SK-N-SH treated with all-trans-retinoic acid at 6 μM for 48 hours (cell line): Measurements from ENCODE around the gene NATD1.

ENCODE experiments used
- ATAC-seq: fragments of 200-7000 bp; cut with Tn5 transposase; 3 replicates; pipeline ENCODE4 v1.9.1; 2020; ENCODE audit warnings: mild to moderate bottlenecking, moderate library complexity
- ARNTL ChIP-seq: fragments of 450-650 bp; formaldehyde crosslinking; IDR thresholded peaks from 2 replicates; pipeline ENCODE4 v1.5.0; 2020; ENCODE audit warnings: low read depth, mild to moderate bottlenecking, moderate library complexity, borderline replicate concordance
- BACH2 ChIP-seq: fragments of 250-450 bp; sonication (Bioruptor Pico); IDR thresholded peaks from 2 replicates; pipeline ENCODE4 v1.9.0; 2021; ENCODE audit warnings: mild to moderate bottlenecking, borderline replicate concordance
- CSDC2 ChIP-seq: fragments of 250-450 bp; sonication (Bioruptor Pico); IDR thresholded peaks from 2 replicates; pipeline ENCODE4 v1.5.0; 2020; ENCODE audit warnings: mild to moderate bottlenecking, moderate library complexity
- ESRRG ChIP-seq: fragments of 250-450 bp; sonication (Bioruptor Pico); IDR thresholded peaks from 2 replicates; pipeline ENCODE4 v1.6.1; 2021; ENCODE audit warnings: mild to moderate bottlenecking
- OSR1 ChIP-seq: fragments of 250-450 bp; sonication (Bioruptor Pico); IDR thresholded peaks from 2 replicates; pipeline ENCODE4 v1.8.0; 2022; ENCODE audit warnings: moderate library complexity, mild to moderate bottlenecking, inconsistent platforms
- PPARA ChIP-seq: fragments of 250-450 bp; sonication (Bioruptor Pico); IDR thresholded peaks from 2 replicates; pipeline ENCODE4 v1.5.0; 2020; ENCODE audit warnings: mild to moderate bottlenecking, borderline replicate concordance
- RARB ChIP-seq: fragments of 250-450 bp; sonication (Bioruptor Pico); IDR thresholded peaks from 2 replicates; pipeline ENCODE4 v1.8.0; 2021; ENCODE audit warnings: mild to moderate bottlenecking, moderate library complexity
- SNAI2 ChIP-seq: fragments of 250-450 bp; sonication (Bioruptor Pico); IDR thresholded peaks from 2 replicates; pipeline ENCODE4 v1.5.0; 2020; ENCODE audit warnings: mild to moderate bottlenecking, moderate library complexity
- TCF4 ChIP-seq: fragments of 250-450 bp; sonication (Bioruptor Pico); IDR thresholded peaks from 2 replicates; pipeline ENCODE4 v1.8.0; 2021; ENCODE audit warnings: mild to moderate bottlenecking, moderate library complexity, borderline replicate concordance
- TOX ChIP-seq: fragments of 250-450 bp; sonication (Bioruptor Pico); IDR thresholded peaks from 2 replicates; pipeline ENCODE4 v1.8.0; 2021; ENCODE audit warnings: mild to moderate bottlenecking, moderate library complexity, borderline replicate concordance
- ZC3H10 ChIP-seq: fragments of 250-450 bp; sonication (Bioruptor Pico); IDR thresholded peaks from 2 replicates; pipeline ENCODE4 v1.5.1; 2021; ENCODE audit warnings: mild to moderate bottlenecking, moderate library complexity
- ZFP3 ChIP-seq: fragments of 250-450 bp; sonication (Bioruptor Pico); IDR thresholded peaks from 2 replicates; pipeline ENCODE4 v1.5.0; 2020; ENCODE audit warnings: mild to moderate bottlenecking, moderate library complexity
- ZFP30 ChIP-seq: fragments of 450-650 bp; formaldehyde crosslinking; IDR thresholded peaks from 2 replicates; pipeline ENCODE4 v1.5.0; 2022; ENCODE audit warnings: mild to moderate bottlenecking, moderate library complexity
- ZNF565 ChIP-seq: fragments of 450-650 bp; formaldehyde crosslinking; conservative IDR thresholded peaks from 2 replicates; pipeline ENCODE4 v1.5.0; 2020; ENCODE audit warnings: low read depth, mild to moderate bottlenecking, moderate library complexity
- ZNF70 ChIP-seq: fragments of 450-650 bp; formaldehyde crosslinking; IDR thresholded peaks from 2 replicates; pipeline ENCODE4 v1.5.0; 2020; ENCODE audit warnings: mild to moderate bottlenecking, moderate library complexity
- TF ChIP-seq, protein P1 (sequence below): fragments of 250-450 bp; sonication (Bioruptor Pico); IDR thresholded peaks from 2 replicates; pipeline ENCODE4 v1.5.0; 2020; ENCODE audit warnings: mild to moderate bottlenecking, moderate library complexity
- TF ChIP-seq, protein P2 (sequence below): fragments of 250-450 bp; sonication (Bioruptor Pico); IDR thresholded peaks from 2 replicates; pipeline ENCODE4 v1.5.1; 2021; ENCODE audit warnings: mild to moderate bottlenecking, moderate library complexity
- TF ChIP-seq, protein P3 (sequence below): fragments of 250-450 bp; sonication (Bioruptor Pico); IDR thresholded peaks from 2 replicates; pipeline ENCODE4 v1.8.0; 2020; ENCODE audit warnings: mild to moderate bottlenecking, moderate library complexity, borderline replicate concordance
- TF ChIP-seq, protein P4 (sequence below): fragments of 250-450 bp; sonication (Bioruptor Pico); IDR thresholded peaks from 2 replicates; pipeline ENCODE4 v1.5.1; 2020; ENCODE audit warnings: low read depth, mild to moderate bottlenecking, moderate library complexity
- TF ChIP-seq, protein P5 (sequence below): fragments of 250-450 bp; sonication (Bioruptor Pico); IDR thresholded peaks from 2 replicates; pipeline ENCODE4 v1.8.0; 2021; ENCODE audit warnings: low read depth, mild to moderate bottlenecking, moderate library complexity, borderline replicate concordance

NATD1 gene

GRCh38 chr17:21280081-21280518 lies 26.9 kb upstream of the NATD1 start:
- peak; percentile 68 for ATAC-seq

GRCh38 chr17:21279582-21279981 lies 26.4 kb upstream of the NATD1 start:
- TF ChIP-seq, protein P1, sequence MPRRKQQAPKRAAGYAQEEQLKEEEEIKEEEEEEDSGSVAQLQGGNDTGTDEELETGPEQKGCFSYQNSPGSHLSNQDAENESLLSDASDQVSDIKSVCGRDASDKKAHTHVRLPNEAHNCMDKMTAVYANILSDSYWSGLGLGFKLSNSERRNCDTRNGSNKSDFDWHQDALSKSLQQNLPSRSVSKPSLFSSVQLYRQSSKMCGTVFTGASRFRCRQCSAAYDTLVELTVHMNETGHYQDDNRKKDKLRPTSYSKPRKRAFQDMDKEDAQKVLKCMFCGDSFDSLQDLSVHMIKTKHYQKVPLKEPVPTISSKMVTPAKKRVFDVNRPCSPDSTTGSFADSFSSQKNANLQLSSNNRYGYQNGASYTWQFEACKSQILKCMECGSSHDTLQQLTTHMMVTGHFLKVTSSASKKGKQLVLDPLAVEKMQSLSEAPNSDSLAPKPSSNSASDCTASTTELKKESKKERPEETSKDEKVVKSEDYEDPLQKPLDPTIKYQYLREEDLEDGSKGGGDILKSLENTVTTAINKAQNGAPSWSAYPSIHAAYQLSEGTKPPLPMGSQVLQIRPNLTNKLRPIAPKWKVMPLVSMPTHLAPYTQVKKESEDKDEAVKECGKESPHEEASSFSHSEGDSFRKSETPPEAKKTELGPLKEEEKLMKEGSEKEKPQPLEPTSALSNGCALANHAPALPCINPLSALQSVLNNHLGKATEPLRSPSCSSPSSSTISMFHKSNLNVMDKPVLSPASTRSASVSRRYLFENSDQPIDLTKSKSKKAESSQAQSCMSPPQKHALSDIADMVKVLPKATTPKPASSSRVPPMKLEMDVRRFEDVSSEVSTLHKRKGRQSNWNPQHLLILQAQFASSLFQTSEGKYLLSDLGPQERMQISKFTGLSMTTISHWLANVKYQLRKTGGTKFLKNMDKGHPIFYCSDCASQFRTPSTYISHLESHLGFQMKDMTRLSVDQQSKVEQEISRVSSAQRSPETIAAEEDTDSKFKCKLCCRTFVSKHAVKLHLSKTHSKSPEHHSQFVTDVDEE (CRISPR knock-in tag), result no peak
- TF ChIP-seq ZFP30 (CRISPR knock-in tag) (no peak), ZC3H10 (CRISPR knock-in tag) (no peak), ZNF70 (no peak), ZNF565 (CRISPR knock-in tag) (no peak), RARB (CRISPR knock-in tag) (no peak), TCF4 (no peak), SNAI2 (CRISPR knock-in tag) (no peak), TOX (CRISPR knock-in tag) (no peak), BACH2 (CRISPR knock-in tag) (no peak), ESRRG (CRISPR knock-in tag) (no peak), ARNTL (CRISPR knock-in tag) (no peak), PPARA (CRISPR knock-in tag) (no peak), ZFP3 (CRISPR knock-in tag) (no peak), OSR1 (CRISPR knock-in tag) (no peak), CSDC2 (CRISPR knock-in tag) (no peak)
- TF ChIP-seq, protein P2, sequence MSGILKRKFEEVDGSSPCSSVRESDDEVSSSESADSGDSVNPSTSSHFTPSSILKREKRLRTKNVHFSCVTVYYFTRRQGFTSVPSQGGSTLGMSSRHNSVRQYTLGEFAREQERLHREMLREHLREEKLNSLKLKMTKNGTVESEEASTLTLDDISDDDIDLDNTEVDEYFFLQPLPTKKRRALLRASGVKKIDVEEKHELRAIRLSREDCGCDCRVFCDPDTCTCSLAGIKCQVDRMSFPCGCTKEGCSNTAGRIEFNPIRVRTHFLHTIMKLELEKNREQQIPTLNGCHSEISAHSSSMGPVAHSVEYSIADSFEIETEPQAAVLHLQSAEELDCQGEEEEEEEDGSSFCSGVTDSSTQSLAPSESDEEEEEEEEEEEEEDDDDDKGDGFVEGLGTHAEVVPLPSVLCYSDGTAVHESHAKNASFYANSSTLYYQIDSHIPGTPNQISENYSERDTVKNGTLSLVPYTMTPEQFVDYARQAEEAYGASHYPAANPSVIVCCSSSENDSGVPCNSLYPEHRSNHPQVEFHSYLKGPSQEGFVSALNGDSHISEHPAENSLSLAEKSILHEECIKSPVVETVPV, result no peak
- TF ChIP-seq, protein P3, sequence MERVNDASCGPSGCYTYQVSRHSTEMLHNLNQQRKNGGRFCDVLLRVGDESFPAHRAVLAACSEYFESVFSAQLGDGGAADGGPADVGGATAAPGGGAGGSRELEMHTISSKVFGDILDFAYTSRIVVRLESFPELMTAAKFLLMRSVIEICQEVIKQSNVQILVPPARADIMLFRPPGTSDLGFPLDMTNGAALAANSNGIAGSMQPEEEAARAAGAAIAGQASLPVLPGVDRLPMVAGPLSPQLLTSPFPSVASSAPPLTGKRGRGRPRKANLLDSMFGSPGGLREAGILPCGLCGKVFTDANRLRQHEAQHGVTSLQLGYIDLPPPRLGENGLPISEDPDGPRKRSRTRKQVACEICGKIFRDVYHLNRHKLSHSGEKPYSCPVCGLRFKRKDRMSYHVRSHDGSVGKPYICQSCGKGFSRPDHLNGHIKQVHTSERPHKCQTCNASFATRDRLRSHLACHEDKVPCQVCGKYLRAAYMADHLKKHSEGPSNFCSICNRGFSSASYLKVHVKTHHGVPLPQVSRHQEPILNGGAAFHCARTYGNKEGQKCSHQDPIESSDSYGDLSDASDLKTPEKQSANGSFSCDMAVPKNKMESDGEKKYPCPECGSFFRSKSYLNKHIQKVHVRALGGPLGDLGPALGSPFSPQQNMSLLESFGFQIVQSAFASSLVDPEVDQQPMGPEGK (CRISPR knock-in tag), result no peak
- TF ChIP-seq, protein P4, sequence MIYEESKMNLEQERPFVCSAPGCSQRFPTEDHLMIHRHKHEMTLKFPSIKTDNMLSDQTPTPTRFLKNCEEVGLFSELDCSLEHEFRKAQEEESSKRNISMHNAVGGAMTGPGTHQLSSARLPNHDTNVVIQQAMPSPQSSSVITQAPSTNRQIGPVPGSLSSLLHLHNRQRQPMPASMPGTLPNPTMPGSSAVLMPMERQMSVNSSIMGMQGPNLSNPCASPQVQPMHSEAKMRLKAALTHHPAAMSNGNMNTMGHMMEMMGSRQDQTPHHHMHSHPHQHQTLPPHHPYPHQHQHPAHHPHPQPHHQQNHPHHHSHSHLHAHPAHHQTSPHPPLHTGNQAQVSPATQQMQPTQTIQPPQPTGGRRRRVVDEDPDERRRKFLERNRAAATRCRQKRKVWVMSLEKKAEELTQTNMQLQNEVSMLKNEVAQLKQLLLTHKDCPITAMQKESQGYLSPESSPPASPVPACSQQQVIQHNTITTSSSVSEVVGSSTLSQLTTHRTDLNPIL (CRISPR knock-in tag), result no peak
- TF ChIP-seq, protein P5, sequence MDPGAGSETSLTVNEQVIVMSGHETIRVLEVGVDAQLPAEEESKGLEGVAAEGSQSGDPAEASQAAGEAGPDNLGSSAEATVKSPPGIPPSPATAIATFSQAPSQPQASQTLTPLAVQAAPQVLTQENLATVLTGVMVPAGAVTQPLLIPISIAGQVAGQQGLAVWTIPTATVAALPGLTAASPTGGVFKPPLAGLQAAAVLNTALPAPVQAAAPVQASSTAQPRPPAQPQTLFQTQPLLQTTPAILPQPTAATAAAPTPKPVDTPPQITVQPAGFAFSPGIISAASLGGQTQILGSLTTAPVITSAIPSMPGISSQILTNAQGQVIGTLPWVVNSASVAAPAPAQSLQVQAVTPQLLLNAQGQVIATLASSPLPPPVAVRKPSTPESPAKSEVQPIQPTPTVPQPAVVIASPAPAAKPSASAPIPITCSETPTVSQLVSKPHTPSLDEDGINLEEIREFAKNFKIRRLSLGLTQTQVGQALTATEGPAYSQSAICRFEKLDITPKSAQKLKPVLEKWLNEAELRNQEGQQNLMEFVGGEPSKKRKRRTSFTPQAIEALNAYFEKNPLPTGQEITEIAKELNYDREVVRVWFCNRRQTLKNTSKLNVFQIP (CRISPR knock-in tag), result no peak
- ATAC-seq, result no peak

More at GRCh38 chr17:21280081-21280518, 26.9 kb upstream of the NATD1 start:
- TF ChIP-seq TCF4, result 0 out of 2 replicates have a peak, but pooled peaks have one; percentile 29
- TF ChIP-seq ZC3H10 (CRISPR knock-in tag), result no peak

DNA sequence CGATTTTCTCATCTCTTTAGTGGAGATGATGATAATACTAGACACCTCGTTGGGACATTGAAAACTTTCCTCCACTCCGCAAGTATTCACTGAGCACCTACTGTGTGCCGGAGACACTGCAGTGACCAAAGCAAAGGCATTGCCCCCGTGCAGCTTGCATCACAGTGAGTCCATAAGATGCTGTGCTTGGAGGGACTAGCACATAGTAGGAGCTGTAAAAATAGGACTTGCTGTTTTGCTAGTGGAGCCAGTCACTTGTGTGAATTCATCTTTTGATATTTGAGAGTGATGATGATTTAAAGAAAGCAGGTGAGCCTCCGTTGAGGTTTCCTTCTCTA lies 26.0 kb upstream of the NATD1 start:
- ATAC-seq, result no peak
- TF ChIP-seq, protein P1 (CRISPR knock-in tag), result no peak
- TF ChIP-seq, protein P4 (CRISPR knock-in tag), result no peak
- TF ChIP-seq ZFP3 (CRISPR knock-in tag), result no peak
- TF ChIP-seq ARNTL (CRISPR knock-in tag), result no peak
- no peak for TF ChIP-seq CSDC2 (CRISPR knock-in tag)
- TF ChIP-seq, protein P3 (CRISPR knock-in tag), result no peak
- no peak for TF ChIP-seq RARB (CRISPR knock-in tag)
- TF ChIP-seq SNAI2 (CRISPR knock-in tag), result no peak
- no peak for TF ChIP-seq ZFP30 (CRISPR knock-in tag)
- TF ChIP-seq, protein P2, result no peak
